ENCODE data around the gene LIFR. TPM values are rescaled to one million over a fixed set of nuclear protein-coding genes. Genes with fewer than 3 reads are reported as not detected.

Gene LIFR
- total RNA-seq, 1 donor from 2014 or later = 13.8 TPM

DNA sequence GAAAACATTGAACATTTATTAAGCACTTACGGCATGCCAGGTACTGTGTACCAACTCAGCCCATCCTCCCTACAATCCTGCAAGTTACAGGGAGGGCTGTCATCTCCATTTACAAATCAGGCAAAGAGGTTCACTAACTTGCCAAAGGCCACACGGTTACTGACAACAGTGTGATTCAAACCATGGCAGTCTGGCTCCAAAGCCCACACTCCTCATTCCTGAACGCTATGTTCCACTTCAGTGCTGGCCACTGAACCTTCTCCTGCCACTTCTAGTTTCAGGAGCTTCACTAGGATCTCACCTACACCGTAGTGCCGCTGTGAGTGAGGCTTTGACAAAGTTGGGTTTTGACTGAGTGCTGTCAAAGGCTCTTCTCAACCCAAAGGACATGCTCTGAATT lies 7.2 kb upstream of the LIFR start:
- Histone ChIP-seq H3K4me3 (ENCODE audit: low read depth, low read length) (no peak overlapping the region), H3K27me3 (ENCODE audit: control insufficient read depth, insufficient read depth, low read length) (no peaks in the 10 kb centered on the region), H3K36me3 (ENCODE audit: control insufficient read depth, insufficient read depth, low read length) (no peaks in the 10 kb centered on the region)
- TF ChIP-seq, protein P1, sequence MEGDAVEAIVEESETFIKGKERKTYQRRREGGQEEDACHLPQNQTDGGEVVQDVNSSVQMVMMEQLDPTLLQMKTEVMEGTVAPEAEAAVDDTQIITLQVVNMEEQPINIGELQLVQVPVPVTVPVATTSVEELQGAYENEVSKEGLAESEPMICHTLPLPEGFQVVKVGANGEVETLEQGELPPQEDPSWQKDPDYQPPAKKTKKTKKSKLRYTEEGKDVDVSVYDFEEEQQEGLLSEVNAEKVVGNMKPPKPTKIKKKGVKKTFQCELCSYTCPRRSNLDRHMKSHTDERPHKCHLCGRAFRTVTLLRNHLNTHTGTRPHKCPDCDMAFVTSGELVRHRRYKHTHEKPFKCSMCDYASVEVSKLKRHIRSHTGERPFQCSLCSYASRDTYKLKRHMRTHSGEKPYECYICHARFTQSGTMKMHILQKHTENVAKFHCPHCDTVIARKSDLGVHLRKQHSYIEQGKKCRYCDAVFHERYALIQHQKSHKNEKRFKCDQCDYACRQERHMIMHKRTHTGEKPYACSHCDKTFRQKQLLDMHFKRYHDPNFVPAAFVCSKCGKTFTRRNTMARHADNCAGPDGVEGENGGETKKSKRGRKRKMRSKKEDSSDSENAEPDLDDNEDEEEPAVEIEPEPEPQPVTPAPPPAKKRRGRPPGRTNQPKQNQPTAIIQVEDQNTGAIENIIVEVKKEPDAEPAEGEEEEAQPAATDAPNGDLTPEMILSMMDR (IDR thresholded peaks at IDR 0.05; ENCODE audit: insufficient read depth, low read length, poor library complexity, severe bottlenecking) = no peak
- DNase-seq (ENCODE audit: low read depth) = no peak

GRCh38 chr5:38562444-38563210 lies 6.2 kb upstream of the LIFR start:
- no peak for DNase-seq (ENCODE audit: low read depth)
- no peaks in the 10 kb centered on the region for H3K36me3 ChIP-seq (ENCODE audit: control insufficient read depth, insufficient read depth, low read length)
- H3K27me3 ChIP-seq (ENCODE audit: control insufficient read depth, insufficient read depth, low read length) = no peaks in the 10 kb centered on the region
- H3K4me3 ChIP-seq (ENCODE audit: low read depth, low read length) = no peak overlapping the region
- TF ChIP-seq, protein P1 (IDR thresholded peaks at IDR 0.05; ENCODE audit: insufficient read depth, low read length, poor library complexity, severe bottlenecking) = no peak

- TF ChIP-seq, protein P1 (IDR thresholded peaks at IDR 0.05; ENCODE audit: insufficient read depth, low read length, poor library complexity, severe bottlenecking) = no peak
- H3K36me3 ChIP-seq (ENCODE audit: control insufficient read depth, insufficient read depth, low read length) = no peaks in the 10 kb centered on the region
- H3K27me3 ChIP-seq (ENCODE audit: control insufficient read depth, insufficient read depth, low read length) = no peaks in the 10 kb centered on the region
- DNase-seq (ENCODE audit: low read depth) = no peak
- H3K4me3 ChIP-seq (ENCODE audit: low read depth, low read length) = no peak overlapping the region
Observed at GRCh38 chr5:38559428-38559827, 3.0 kb upstream of the LIFR start.

GRCh38 chr5:38557792-38558191 lies 1.3 kb upstream of the LIFR start:
- DNase-seq (ENCODE audit: low read depth) = no peak
- Histone ChIP-seq H3K27me3 (ENCODE audit: control insufficient read depth, insufficient read depth, low read length) (no peaks in the 10 kb centered on the region), H3K36me3 (ENCODE audit: control insufficient read depth, insufficient read depth, low read length) (no peaks in the 10 kb centered on the region), H3K4me3 (ENCODE audit: low read depth, low read length) (peak overlapping the region; percentile 94)
- TF ChIP-seq, protein P1 (IDR thresholded peaks at IDR 0.05; ENCODE audit: insufficient read depth, low read length, poor library complexity, severe bottlenecking) = no peak

DNA sequence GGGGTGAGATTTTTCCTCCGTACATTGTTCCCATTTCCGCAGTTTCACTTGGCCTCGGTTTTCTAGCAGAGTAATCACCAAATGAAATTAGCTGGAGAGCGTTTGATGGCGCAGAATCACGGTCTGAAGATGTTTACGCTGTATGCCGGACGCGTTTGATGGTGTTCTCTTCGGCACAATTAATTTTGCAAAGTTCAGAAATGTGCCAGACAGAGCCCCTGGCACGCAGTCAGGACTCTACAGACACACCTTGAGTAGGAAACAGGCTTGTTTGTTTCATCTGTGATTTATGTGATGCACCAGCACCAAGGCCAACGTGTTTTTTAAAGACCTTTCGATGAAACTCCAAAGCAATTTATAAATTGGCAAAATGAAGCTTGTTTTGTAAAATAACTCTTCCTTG lies 863 bp upstream of the LIFR start:
- DNase-seq (ENCODE audit: low read depth) = no peak
- TF ChIP-seq, protein P1 (IDR thresholded peaks at IDR 0.05; ENCODE audit: insufficient read depth, low read length, poor library complexity, severe bottlenecking) = no peak
- Histone ChIP-seq H3K27me3 (ENCODE audit: control insufficient read depth, insufficient read depth, low read length) (no peaks in the 10 kb centered on the region), H3K36me3 (ENCODE audit: control insufficient read depth, insufficient read depth, low read length) (no peaks in the 10 kb centered on the region), H3K4me3 (ENCODE audit: low read depth, low read length) (peak overlapping the region; percentile 94)

Data from kidney epithelial cell (primary cell).